Measurements from ENCODE around the gene CDK14.

DNA sequence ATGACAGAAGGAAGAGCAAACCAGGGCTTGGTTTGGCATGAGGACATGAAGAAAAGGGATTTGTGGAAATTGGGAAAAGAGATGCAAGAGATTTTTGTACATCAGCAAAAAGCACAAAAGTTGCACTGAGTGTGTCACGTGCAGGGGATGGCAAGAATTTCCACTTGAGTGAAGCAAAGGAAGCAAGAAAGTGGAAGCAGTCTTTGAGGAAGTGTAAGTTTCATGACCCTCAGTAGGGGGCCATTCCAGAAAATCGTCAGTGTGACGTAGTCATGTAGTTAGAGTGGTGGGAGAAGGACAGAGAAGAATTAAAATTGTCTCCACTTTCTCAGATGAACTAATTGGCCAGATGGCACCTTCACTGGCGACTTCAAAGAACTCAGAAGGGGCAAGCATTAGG, 544.9 kb downstream of the CDK14 start:
- TF ChIP-seq, protein P1, sequence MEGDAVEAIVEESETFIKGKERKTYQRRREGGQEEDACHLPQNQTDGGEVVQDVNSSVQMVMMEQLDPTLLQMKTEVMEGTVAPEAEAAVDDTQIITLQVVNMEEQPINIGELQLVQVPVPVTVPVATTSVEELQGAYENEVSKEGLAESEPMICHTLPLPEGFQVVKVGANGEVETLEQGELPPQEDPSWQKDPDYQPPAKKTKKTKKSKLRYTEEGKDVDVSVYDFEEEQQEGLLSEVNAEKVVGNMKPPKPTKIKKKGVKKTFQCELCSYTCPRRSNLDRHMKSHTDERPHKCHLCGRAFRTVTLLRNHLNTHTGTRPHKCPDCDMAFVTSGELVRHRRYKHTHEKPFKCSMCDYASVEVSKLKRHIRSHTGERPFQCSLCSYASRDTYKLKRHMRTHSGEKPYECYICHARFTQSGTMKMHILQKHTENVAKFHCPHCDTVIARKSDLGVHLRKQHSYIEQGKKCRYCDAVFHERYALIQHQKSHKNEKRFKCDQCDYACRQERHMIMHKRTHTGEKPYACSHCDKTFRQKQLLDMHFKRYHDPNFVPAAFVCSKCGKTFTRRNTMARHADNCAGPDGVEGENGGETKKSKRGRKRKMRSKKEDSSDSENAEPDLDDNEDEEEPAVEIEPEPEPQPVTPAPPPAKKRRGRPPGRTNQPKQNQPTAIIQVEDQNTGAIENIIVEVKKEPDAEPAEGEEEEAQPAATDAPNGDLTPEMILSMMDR (IDR thresholded peaks at IDR 0.05; ENCODE audit: extremely low read depth in 1 of 2, insufficient read depth in 1 of 2, low read depth in 1 of 2, low read length in 2 of 2): no peak
- TF ChIP-seq POLR2A (IDR thresholded peaks at IDR 0.05; ENCODE audit: low read depth, low read length): no peak
